ENCODE results near the gene OR10G8. TPM values are rescaled to one million over a fixed set of nuclear protein-coding genes. Genes with fewer than 3 reads are reported as not detected.

OR10G8 gene
- total RNA-seq, 4 donors from 2014 or later, result not detected

- DNase-seq (ENCODE audit: low spot score) (no peak), ATAC-seq (ENCODE audit: low FRiP score) (peak; percentile 80)
- no peak for TF ChIP-seq CTCF (IDR thresholded peaks at IDR 0.05)
These were observed 43.1 kb downstream of the OR10G8 start for GRCh38 chr11:124069429-124070401.

- DNase-seq (ENCODE audit: low spot score) (no peak), ATAC-seq (ENCODE audit: low FRiP score) (no peak)
- TF ChIP-seq CTCF (IDR thresholded peaks at IDR 0.05), result peak in 1 of 3 donors; percentile 43
These were observed 44.5 kb downstream of the OR10G8 start for GRCh38 chr11:124070915-124071622.

- no peak for DNase-seq (ENCODE audit: low spot score)
- no peak for ATAC-seq (ENCODE audit: low FRiP score)
- no peak for TF ChIP-seq CTCF (IDR thresholded peaks at IDR 0.05)
These were observed 45.0 kb downstream of the OR10G8 start for GRCh38 chr11:124071623-124071948.

GRCh38 chr11:124072147-124072546 lies 45.5 kb downstream of the OR10G8 start:
- DNase-seq (ENCODE audit: low spot score) (no peak), ATAC-seq (ENCODE audit: low FRiP score) (no peak)
- TF ChIP-seq CTCF (IDR thresholded peaks at IDR 0.05), result no peak

GRCh38 chr11:124074554-124074953 lies 48.0 kb downstream of the OR10G8 start:
- DNase-seq (ENCODE audit: low spot score) (no peak), ATAC-seq (ENCODE audit: low FRiP score) (no peak)
- TF ChIP-seq CTCF (IDR thresholded peaks at IDR 0.05), result no peak

GRCh38 chr11:124075492-124075840 lies 48.9 kb downstream of the OR10G8 start:
- no peak for TF ChIP-seq CTCF (IDR thresholded peaks at IDR 0.05)
- DNase-seq (ENCODE audit: low spot score) (no peak), ATAC-seq (ENCODE audit: low FRiP score) (no peak)

Data from omental fat pad (tissue), 4 donors.